NOMO-1 treated with dmso at 0.1 percent for 144 hours (cell line): ENCODE results near the gene NTM.
A peak's percentile ranks its signal among the peaks of the same experiment; 100 is the strongest.
"Not testable (repeated sequence)": the region's sequence is repeated elsewhere in the genome, so short reads cannot be mapped to it uniquely, and the experiment has no call there.

Source experiments
- DNase-seq: peaks from one replicate; lab custom pipeline; 2025; ENCODE audit not compliant: unreplicated experiment; lab: John Stamatoyannopoulos, UW

Gene NTM

GRCh38 chr11:132052904-132053303 lies 682.5 kb downstream of the NTM start:
- no peak for DNase-seq

DNA sequence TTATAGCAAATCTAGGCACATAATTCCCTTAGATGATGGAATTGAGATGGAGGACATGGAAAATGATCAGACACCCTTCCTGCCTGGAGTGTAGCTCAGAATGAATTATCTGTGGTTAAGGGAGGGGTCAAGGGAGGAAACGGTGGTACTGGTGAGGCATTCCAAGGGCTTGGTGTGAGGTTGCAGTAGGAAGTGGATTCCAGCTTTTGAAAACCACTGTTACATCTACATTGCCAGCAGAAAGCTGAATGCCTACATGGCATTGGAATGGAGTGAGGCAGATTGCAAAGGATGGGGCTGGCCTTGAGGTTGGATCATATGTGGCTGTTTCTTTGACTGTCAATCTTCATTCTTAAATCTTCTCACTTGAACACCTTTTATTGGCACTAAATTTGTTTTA lies 684.4 kb downstream of the NTM start:
- no peak for DNase-seq

- no peak for DNase-seq
Measured at GRCh38 chr11:132055296-132055695, 684.9 kb downstream of the NTM start.

- DNase-seq, result no peak
Measured at GRCh38 chr11:132056689-132057088, 686.3 kb downstream of the NTM start.

- no peak for DNase-seq
Measured at GRCh38 chr11:132057266-132057665, 686.9 kb downstream of the NTM start.

GRCh38 chr11:132058211-132058772 lies 687.9 kb downstream of the NTM start:
- DNase-seq, result peak; percentile 95

DNA sequence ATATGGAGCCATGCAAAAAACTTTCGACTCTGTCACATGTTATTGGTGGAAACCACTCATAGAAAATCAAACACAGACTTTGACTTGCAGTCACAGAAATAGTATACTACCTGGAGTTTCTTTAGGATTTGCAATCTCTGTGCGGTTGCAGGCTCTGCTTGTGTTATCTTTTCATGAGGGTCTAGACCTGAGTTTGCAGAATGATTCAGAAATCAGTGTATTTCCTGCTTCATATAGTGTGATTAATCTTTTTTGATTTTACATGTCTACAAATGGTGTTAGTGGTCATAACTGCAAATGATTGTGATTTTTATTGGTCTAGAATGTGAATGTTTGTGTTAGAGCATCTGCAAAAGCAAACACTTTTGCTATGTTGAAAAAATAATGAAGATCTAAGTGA lies 690.2 kb downstream of the NTM start:
- no peak for DNase-seq

GRCh38 chr11:132062031-132062430 lies 691.6 kb downstream of the NTM start:
- DNase-seq, result no peak

- DNase-seq, result no peak
Measured at GRCh38 chr11:132062541-132062940, 692.1 kb downstream of the NTM start.

DNA sequence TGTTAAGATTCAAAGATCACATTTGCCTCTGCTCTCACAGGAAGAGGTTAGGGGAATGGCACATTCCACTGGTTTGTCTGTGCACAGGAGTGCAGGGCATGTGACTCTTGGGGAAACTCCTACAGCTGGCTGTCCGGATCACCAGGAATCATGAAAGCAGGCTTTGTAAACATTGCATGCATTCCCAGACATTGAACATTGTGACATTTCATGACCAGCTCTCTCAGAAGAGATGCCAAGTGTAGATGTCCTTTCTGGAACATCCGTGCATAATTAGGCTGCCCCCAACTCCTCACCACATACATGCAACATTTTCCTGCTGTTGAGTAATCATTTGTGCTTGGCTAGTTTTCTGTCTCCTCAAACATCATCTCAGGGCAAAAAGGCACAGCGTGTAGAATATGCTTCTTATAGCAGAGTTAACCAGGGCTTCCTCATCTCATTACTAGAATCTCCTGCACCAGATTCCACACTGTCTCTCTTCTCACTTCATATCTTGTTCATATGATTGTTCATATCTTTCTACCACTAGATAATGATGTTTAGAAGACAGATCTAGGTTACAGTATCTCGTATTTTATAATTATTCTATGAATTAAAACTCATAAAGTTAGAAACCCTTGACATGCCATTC lies 694.7 kb downstream of the NTM start:
- DNase-seq, result peak; percentile 82

DNA sequence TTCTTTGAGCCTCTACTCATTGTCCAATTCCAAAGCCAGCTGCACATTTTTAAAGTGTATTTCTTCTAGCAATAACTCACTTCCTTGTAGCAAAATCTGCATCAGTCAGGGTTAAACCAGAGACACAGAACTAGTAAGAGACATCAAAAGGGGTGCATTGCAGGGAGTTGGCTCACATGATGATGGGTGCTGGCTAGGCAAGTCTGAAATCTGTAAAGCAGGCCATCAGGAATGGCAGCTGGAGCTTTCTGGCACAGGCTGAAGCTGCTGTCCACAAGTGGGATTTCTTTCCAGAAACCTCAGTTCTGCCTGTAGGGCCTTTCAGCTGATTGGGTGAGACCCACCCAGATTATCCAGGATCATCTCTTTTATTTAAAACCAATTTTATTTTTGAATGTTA lies 698.1 kb downstream of the NTM start:
- no peak for DNase-seq

DNA sequence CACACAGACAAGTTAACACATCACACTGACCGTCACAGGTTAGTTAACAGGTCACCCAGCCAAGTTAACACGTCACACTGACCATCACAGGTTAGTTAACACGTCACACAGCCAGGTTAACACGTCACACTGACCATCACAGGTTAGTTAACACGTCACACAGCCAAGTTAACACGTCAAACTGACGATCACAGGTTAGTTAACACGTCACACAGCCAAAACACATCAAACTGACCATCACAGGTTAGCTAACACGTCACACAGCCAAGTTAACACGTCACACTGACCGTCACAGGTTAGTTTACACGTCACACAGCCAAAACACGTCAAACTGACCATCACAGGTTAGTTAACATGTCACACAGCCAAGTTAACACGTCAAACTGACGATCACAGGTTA lies 699.2 kb downstream of the NTM start:
- DNase-seq, result not testable (repeated sequence)

DNA sequence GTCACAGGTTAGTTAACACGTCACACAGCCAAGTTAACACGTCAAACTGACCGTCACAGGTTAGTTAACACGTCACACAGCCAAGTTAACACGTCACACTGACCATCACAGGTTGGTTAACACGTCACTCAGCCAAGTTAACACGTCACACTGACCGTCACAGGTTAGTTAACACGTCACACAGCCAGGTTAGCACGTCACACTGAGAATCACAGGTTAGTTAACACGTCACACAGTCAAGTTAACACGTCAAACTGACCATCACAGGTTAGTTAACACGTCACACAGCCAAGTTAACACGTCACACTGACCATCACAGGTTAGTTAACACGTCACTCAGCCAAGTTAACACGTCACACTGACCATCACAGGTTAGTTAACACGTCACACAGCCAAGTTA lies 700.5 kb downstream of the NTM start:
- DNase-seq, result not testable (repeated sequence)

DNA sequence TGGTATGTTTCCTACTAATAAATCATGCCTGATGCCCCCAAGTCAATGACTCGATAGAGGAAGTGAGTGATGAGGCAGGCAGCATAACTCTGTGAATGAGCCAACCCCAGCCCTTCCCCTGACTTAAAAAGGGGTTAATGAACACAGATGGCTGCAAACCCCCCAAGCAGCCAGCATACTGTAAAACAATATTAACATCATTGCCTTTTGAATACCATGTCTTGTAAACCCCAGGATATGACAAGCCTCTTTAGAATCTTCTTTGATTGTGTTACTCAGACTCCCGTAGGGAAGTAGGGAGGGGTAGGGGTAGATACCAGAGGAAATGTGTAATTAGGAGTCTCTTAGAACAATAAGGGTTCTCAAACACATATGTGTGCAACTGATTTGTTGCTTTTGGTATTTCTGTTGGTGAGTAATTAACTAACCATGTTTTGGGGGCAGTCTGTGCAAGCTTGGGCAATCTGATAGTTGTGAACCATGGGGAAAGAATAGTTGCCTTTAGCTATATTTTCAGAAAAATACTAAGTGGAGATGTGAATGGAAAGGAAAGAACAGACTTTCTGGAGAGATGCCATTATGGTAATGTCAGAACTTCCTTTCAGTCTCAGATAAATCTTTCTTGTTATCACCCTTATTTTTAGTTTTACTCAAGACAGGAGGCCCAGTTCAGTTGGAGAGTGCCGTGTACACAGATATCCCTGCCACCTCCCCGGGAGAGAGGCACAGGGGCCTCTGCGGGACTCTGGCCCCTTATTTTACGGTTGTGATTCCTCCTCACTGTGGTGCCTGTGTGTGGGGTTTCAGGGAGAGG lies 701.8 kb downstream of the NTM start:
- DNase-seq, result peak; percentile 61

- DNase-seq, result no peak
Measured at GRCh38 chr11:132072858-132073211, 702.4 kb downstream of the NTM start.

GRCh38 chr11:132073787-132074186 lies 703.4 kb downstream of the NTM start:
- no peak for DNase-seq

GRCh38 chr11:132075447-132075846 lies 705.0 kb downstream of the NTM start:
- DNase-seq, result no peak

DNA sequence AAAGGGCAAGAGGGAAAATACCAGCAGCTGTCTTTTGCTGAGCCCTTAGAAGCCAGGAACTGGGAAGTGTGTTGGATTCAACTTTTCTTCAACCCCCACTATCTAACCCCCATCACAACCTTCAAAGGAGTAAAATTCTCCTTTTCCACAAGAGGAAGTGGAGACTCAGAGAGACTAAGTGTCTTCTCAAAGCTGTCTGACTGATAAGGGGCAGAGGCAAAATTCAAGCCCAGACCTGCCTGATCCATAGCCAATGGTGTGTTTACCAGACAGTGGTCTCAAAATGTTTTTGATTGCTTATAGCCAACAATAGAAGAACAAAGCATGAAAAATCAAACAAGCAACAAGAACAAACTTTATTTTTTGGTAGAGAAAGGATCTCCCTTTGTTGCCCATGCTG lies 707.0 kb downstream of the NTM start:
- DNase-seq, result peak; percentile 14

DNA sequence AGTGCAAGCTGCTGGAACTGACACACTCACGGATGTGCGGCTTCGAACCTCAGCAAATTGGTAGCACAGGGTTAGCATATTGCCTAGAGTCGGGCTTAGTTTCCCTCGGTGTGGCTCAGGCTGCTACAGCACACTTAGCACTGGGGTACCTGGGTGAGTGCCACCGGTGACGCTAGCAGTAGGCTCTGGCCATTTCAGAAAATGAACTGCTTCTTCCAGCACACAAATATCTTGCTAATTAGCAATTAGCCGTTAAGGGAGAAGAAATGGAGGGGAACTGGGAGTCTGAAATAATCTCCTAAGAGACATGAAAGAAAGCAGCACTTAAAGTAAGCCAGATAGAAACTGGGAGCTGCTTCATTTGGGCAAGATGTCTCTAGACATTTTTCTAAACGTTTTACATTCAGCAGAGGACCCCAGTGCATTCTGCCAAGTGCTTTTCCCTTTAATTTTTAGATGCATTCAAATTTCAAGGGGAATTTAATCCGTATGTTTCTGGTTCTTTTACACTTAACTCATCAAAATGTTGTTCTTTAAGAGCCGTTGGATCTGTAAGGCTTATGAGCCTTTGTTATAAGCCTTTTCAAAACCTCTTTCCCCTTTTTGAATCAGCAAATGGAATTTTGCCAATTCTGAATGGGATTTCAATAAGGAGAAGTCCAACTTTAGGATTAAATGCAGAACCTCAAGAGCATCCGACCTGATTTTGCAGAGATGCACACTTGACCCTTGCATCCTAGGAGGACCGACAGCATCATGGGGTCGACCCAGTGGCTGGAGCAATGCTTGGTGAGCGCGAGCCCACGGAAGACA lies 708.1 kb downstream of the NTM start:
- DNase-seq, result no peak

DNA sequence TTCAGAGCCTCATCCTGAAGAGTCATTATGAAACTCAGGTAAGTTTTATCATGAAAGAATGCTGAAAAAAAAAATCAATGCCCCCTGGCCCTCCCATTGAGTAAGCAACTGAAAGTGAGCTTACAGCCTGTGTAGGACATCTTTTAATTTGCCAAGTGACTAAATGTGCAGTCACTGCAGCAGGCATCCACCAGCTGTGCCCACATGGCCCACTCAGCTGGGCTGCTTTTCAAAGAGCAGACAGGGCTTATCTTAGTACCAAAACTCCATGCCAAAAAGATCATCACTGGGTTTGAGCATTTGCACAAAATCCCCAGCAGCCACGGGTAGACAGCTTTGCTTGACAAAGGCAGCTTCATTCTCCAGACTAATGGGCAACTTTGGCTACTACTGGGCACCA lies 709.7 kb downstream of the NTM start:
- DNase-seq, result no peak

DNA sequence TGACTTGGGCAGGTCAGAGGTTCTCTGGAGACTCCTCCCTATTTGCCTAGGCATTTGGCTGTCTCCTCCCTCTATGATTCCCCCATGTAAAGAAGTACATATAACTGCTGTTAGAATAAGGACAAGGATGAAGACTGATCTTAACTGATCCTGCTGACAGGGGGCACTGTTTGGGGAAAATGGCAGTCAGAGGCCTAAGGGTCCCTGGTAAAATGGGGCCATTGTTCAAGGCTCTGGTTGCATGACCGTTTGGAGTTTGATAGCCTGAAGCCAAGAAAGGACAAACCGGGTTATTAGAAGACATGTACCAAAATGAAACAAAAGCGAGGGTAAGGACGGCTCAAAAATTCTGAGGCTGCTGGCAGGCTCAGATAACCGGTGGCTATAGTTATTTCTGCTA lies 712.2 kb downstream of the NTM start:
- no peak for DNase-seq

DNA sequence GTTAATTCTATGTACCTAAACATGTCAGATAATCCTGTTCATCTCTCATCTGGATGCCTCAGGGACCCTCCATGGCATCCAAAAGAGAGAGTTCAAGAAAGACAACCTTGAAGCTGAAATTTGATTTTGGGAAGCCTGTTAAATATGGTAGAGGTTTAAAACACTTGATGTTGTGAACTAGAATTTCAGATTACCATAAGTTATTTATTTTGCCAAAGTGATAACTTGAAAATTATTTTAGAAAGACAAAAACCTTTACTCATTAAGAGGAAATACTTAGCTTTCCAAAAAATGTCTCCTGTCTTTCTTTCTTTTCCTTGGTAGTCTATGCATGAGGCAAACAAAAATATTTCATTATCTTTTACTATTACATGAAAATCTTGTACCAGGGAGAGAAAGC lies 714.0 kb downstream of the NTM start:
- DNase-seq, result no peak
